ENCODE measurements around the gene FDPS.
"Not testable (repeated sequence)": the region's sequence is repeated elsewhere in the genome, so short reads cannot be mapped to it uniquely, and the experiment has no call there.

GRCh38 chr1:155328856-155329255 is 20.2 kb downstream of the FDPS start:
- TF ChIP-seq, protein P1, sequence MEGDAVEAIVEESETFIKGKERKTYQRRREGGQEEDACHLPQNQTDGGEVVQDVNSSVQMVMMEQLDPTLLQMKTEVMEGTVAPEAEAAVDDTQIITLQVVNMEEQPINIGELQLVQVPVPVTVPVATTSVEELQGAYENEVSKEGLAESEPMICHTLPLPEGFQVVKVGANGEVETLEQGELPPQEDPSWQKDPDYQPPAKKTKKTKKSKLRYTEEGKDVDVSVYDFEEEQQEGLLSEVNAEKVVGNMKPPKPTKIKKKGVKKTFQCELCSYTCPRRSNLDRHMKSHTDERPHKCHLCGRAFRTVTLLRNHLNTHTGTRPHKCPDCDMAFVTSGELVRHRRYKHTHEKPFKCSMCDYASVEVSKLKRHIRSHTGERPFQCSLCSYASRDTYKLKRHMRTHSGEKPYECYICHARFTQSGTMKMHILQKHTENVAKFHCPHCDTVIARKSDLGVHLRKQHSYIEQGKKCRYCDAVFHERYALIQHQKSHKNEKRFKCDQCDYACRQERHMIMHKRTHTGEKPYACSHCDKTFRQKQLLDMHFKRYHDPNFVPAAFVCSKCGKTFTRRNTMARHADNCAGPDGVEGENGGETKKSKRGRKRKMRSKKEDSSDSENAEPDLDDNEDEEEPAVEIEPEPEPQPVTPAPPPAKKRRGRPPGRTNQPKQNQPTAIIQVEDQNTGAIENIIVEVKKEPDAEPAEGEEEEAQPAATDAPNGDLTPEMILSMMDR (IDR thresholded peaks at IDR 0.05), result not testable (repeated sequence)
- not testable (repeated sequence) for TF ChIP-seq POLR2A (IDR thresholded peaks at IDR 0.05)

Data from heart left ventricle (tissue), 13 donors.